SK-N-SH treated with all-trans-retinoic acid at 6 μM for 48 hours (cell line): ENCODE data around the gene CCDC6.

ENCODE experiments used
- ARNTL ChIP-seq: fragments of 450-650 bp; formaldehyde crosslinking; IDR thresholded peaks from 2 replicates; pipeline ENCODE4 v1.5.0; 2020; ENCODE audit warnings: low read depth, mild to moderate bottlenecking, moderate library complexity, borderline replicate concordance
- CSDC2 ChIP-seq: fragments of 250-450 bp; sonication (Bioruptor Pico); IDR thresholded peaks from 2 replicates; pipeline ENCODE4 v1.5.0; 2020; ENCODE audit warnings: mild to moderate bottlenecking, moderate library complexity
- ESRRG ChIP-seq: fragments of 250-450 bp; sonication (Bioruptor Pico); IDR thresholded peaks from 2 replicates; pipeline ENCODE4 v1.6.1; 2021; ENCODE audit warnings: mild to moderate bottlenecking
- OSR1 ChIP-seq: fragments of 250-450 bp; sonication (Bioruptor Pico); IDR thresholded peaks from 2 replicates; pipeline ENCODE4 v1.8.0; 2022; ENCODE audit warnings: moderate library complexity, mild to moderate bottlenecking, inconsistent platforms
- POU6F1 ChIP-seq: fragments of 250-450 bp; sonication (Bioruptor Pico); IDR thresholded peaks from 2 replicates; pipeline ENCODE4 v1.8.0; 2021; ENCODE audit warnings: low read depth, mild to moderate bottlenecking, moderate library complexity, borderline replicate concordance
- PPARA ChIP-seq: fragments of 250-450 bp; sonication (Bioruptor Pico); IDR thresholded peaks from 2 replicates; pipeline ENCODE4 v1.5.0; 2020; ENCODE audit warnings: mild to moderate bottlenecking, borderline replicate concordance
- TSHZ2 ChIP-seq: fragments of 250-450 bp; sonication (Bioruptor Pico); IDR thresholded peaks from 2 replicates; pipeline ENCODE4 v1.5.0; 2020; ENCODE audit warnings: mild to moderate bottlenecking, moderate library complexity
- ZFP30 ChIP-seq: fragments of 450-650 bp; formaldehyde crosslinking; IDR thresholded peaks from 2 replicates; pipeline ENCODE4 v1.5.0; 2022; ENCODE audit warnings: mild to moderate bottlenecking, moderate library complexity
- ZNF8 ChIP-seq: fragments of 450-650 bp; formaldehyde crosslinking; IDR thresholded peaks from 2 replicates; pipeline ENCODE4 v1.5.0; 2020; ENCODE audit warnings: mild to moderate bottlenecking, moderate library complexity
- TF ChIP-seq, protein P1 (sequence below): fragments of 250-450 bp; sonication (Bioruptor Pico); IDR thresholded peaks from 2 replicates; pipeline ENCODE4 v1.8.0; 2020; ENCODE audit warnings: mild to moderate bottlenecking, moderate library complexity, borderline replicate concordance
- TF ChIP-seq, protein P2 (sequence below): fragments of 250-450 bp; sonication (Bioruptor Pico); IDR thresholded peaks from 2 replicates; pipeline ENCODE4 v1.5.1; 2021; ENCODE audit warnings: mild to moderate bottlenecking, moderate library complexity

- TF ChIP-seq, protein P1, sequence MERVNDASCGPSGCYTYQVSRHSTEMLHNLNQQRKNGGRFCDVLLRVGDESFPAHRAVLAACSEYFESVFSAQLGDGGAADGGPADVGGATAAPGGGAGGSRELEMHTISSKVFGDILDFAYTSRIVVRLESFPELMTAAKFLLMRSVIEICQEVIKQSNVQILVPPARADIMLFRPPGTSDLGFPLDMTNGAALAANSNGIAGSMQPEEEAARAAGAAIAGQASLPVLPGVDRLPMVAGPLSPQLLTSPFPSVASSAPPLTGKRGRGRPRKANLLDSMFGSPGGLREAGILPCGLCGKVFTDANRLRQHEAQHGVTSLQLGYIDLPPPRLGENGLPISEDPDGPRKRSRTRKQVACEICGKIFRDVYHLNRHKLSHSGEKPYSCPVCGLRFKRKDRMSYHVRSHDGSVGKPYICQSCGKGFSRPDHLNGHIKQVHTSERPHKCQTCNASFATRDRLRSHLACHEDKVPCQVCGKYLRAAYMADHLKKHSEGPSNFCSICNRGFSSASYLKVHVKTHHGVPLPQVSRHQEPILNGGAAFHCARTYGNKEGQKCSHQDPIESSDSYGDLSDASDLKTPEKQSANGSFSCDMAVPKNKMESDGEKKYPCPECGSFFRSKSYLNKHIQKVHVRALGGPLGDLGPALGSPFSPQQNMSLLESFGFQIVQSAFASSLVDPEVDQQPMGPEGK, result no peak
- TF ChIP-seq ARNTL, result no peak
- no peak for TF ChIP-seq ZNF8 (CRISPR knock-in tag)
- TF ChIP-seq POU6F1 (CRISPR knock-in tag), result no peak
- TF ChIP-seq ESRRG (CRISPR knock-in tag), result no peak
- TF ChIP-seq ZFP30 (CRISPR knock-in tag), result no peak
- no peak for TF ChIP-seq OSR1 (CRISPR knock-in tag)
- TF ChIP-seq TSHZ2 (CRISPR knock-in tag), result no peak
- no peak for TF ChIP-seq CSDC2 (CRISPR knock-in tag)
- TF ChIP-seq, protein P2, sequence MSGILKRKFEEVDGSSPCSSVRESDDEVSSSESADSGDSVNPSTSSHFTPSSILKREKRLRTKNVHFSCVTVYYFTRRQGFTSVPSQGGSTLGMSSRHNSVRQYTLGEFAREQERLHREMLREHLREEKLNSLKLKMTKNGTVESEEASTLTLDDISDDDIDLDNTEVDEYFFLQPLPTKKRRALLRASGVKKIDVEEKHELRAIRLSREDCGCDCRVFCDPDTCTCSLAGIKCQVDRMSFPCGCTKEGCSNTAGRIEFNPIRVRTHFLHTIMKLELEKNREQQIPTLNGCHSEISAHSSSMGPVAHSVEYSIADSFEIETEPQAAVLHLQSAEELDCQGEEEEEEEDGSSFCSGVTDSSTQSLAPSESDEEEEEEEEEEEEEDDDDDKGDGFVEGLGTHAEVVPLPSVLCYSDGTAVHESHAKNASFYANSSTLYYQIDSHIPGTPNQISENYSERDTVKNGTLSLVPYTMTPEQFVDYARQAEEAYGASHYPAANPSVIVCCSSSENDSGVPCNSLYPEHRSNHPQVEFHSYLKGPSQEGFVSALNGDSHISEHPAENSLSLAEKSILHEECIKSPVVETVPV (CRISPR knock-in tag), result no peak
- no peak for TF ChIP-seq PPARA (CRISPR knock-in tag)
Measured at GRCh38 chr10:59887972-59888640, 18.2 kb downstream of the CCDC6 start.
